GM12878 (cell line): Measurements from ENCODE around the gene SACS. TPM values are rescaled to one million over a fixed set of nuclear protein-coding genes. Genes with fewer than 3 reads are reported as not detected.

Source experiments
- ATAC-seq: fragments of 200-7000 bp; cut with Tn5 transposase; 3 replicates; pipeline ENCODE4 v1.9.1; 2020; ENCODE audit warnings: mild to moderate bottlenecking, moderate library complexity
- BruUV-seq: library from RNA; stranded (reverse); fragments of 400-500 nt; replicated peaks from 2 replicates; lab custom pipeline; 2021; lab: Mats Ljungman, UMichigan
- CTCF ChIA-PET: fragments of 300-600 bp; sonication (Branson Sonifier 250); formaldehyde crosslinking; extraction: SDS; loops from one replicate; lab custom pipeline; 2021; ENCODE audit warnings: inconsistent platforms; lab: Yijun Ruan, JAX
- POLR2A ChIA-PET: fragments of 350-600 bp; formaldehyde crosslinking; extraction: SDS; loops from one replicate; lab custom pipeline; 2021; ENCODE audit warnings: inconsistent platforms; lab: Charles Lee
- RAD21 ChIA-PET: fragments of 300-600 bp; sonication (Branson Sonifier 250); formaldehyde crosslinking; loops from one replicate; lab custom pipeline; 2023; ENCODE audit warnings: antibody characterized with exemption; ENCODE audit not compliant: unreplicated experiment; lab: Charles Lee
- SMC1A ChIA-PET: fragments of 300-600 bp; sonication (Branson Sonifier 250); formaldehyde crosslinking; loops from one replicate; lab custom pipeline; 2023; ENCODE audit not compliant: unreplicated experiment, uncharacterized antibody; lab: Charles Lee
- DNase-seq: peaks from one replicate; pipeline ENCODE4 v3.0.0-alpha.2; 2011; ENCODE audit warnings: low read depth, low spot score
- FAIRE-seq: peaks from 3 replicates; lab custom pipeline; 2011; peaks lifted over from hg19 to GRCh38; lab: Jason Lieb, UNC
- H2AFZ ChIP-seq: 2 replicates; pipeline ENCODE4 v1.6.0; 2011; ENCODE audit warnings: low read depth, low read length, control low read depth; ENCODE audit not compliant: control insufficient read depth
- H3K27ac ChIP-seq: 2 replicates; pipeline ENCODE4 v1.5.1; 2011; ENCODE audit warnings: control low read depth; ENCODE audit not compliant: control insufficient read depth, insufficient read depth
- H3K27me3 ChIP-seq, 2 experiments: replicated peaks in 1 of 2; 2 replicates each; pipeline versions ENCODE4 v1.6.0 to v1.6.1; 2011; ENCODE audit warnings: low read length in 1 of 2; ENCODE audit not compliant: control insufficient read depth in 2 of 2, insufficient read depth in 2 of 2
- H3K36me3 ChIP-seq, 2 experiments: 2 replicates each; pipeline ENCODE4 v1.5.1; 2011; ENCODE audit warnings: low read length in 1 of 2; ENCODE audit not compliant: control insufficient read depth in 2 of 2, insufficient read depth in 2 of 2
- H3K4me1 ChIP-seq: 2 replicates; pipeline ENCODE4 v1.6.1; 2011; ENCODE audit warnings: mild to moderate bottlenecking, low read length, moderate library complexity, mixed read lengths; ENCODE audit not compliant: control insufficient read depth, insufficient read depth
- H3K4me2 ChIP-seq: 2 replicates; pipeline ENCODE4 v1.6.0; 2011; ENCODE audit warnings: control low read depth; ENCODE audit not compliant: control insufficient read depth, insufficient read depth
- H3K4me3 ChIP-seq: fragments of 200-600 bp; sonication (generic); 2 replicates; pipeline ENCODE4 v1.5.1; 2016
- H3K79me2 ChIP-seq: 2 replicates; pipeline ENCODE4 v1.6.0; 2011; ENCODE audit warnings: low read length; ENCODE audit not compliant: control insufficient read depth, insufficient read depth
- H3K9ac ChIP-seq: 2 replicates; pipeline ENCODE4 v1.8.0; 2011; ENCODE audit warnings: low read length, control low read depth, mixed read lengths; ENCODE audit not compliant: control insufficient read depth, insufficient read depth
- H3K9me3 ChIP-seq: replicated peaks from 3 replicates; pipeline ENCODE4 v1.5.1; 2011; ENCODE audit warnings: mild to moderate bottlenecking, low read length; ENCODE audit not compliant: control insufficient read depth, insufficient read depth
- H4K20me1 ChIP-seq: 2 replicates; pipeline ENCODE4 v1.6.0; 2011; ENCODE audit not compliant: control insufficient read depth, insufficient read depth
- CEBPZ ChIP-seq: fragments of 150-350 bp; IDR thresholded peaks from 2 replicates; pipeline ENCODE4 v1.6.1; 2016; ENCODE audit warnings: low read depth, low read length
- HDGF ChIP-seq: fragments of 450-650 bp; IDR thresholded peaks from 2 replicates; pipeline ENCODE4 v1.6.1; 2016; ENCODE audit warnings: antibody characterized with exemption
- IRF4 ChIP-seq: IDR thresholded peaks from 2 replicates; pipeline ENCODE4 v1.6.1; 2011; ENCODE audit warnings: low read depth, low read length
- SPI1 ChIP-seq: IDR thresholded peaks from 2 replicates; pipeline ENCODE4 v1.6.1; 2011; ENCODE audit warnings: low read depth, mild to moderate bottlenecking, low read length, moderate library complexity, borderline replicate concordance; ENCODE audit not compliant: insufficient read depth
- ZBTB40 ChIP-seq: fragments of 450-650 bp; IDR thresholded peaks from 2 replicates; pipeline ENCODE4 v1.6.1; 2016; ENCODE audit warnings: mild to moderate bottlenecking, moderate library complexity, borderline replicate concordance
- WGBS: methylation state at CpG from one replicate; pipeline ENCODE4 v1.1.6; 2016; ENCODE audit warnings: low lambda C conversion rate; ENCODE audit not compliant: insufficient replicate concordance, insufficient coverage; ENCODE audit errors: missing lambda C conversion rate; 5-methylcytosine and 5-hydroxymethylcytosine counted together
- in situ Hi-C: fragments of 300-500 bp; cut with MboI; formaldehyde crosslinking; loops from 9 replicates; pipeline ENCODE4 v1.14.3; 2018; ENCODE audit warnings: mixed read lengths
- intact Hi-C: fragments of 100-400 bp; cut with micrococcal nuclease; formaldehyde crosslinking; loops from one replicate; pipeline ENCODE4 v1.14.2; 2022; ENCODE audit not compliant: unreplicated experiment
- polyA plus RNA-seq, 11 experiments: library from polyadenylated mRNA; depleted of rRNA in 4 of 11; unstranded in 6 of 11; stranded (reverse) in 5 of 11; fragments of >200 nt; fragmentation: Nextera tagmentation in 4 of 11; fragmentation: Illumina TruSeq in 1 of 11; extraction: Ambion mirVana in 4 of 11; extraction: Trizol in 1 of 11; gene quantifications; 1 replicate in 1 of 11; 2 replicates in 10 of 11; pipeline versions ENCODE4 v1.2.1 to v1.2.3, GENCODE V29; 2011 to 2016; ENCODE audit warnings: inconsistent platforms in 2 of 11, missing spikeins in 2 of 11, low read depth in 1 of 11
- total RNA-seq, 4 experiments: library from RNA; depleted of rRNA in 3 of 4; stranded (reverse); fragments of >200 nt in 3 of 4; fragmentation: Illumina TruSeq in 1 of 4; extraction: Trizol in 1 of 4; gene quantifications; 2 replicates each; pipeline versions ENCODE4 v1.2.1 to v1.2.3, GENCODE V29; 2013 to 2021

SACS gene
- total and polyA plus RNA-seq, 10 of the 15 experiments (the other 5 are each of a cell fraction or from before 2014, with no cell fraction given) = 9.9 to 74.9 (median 22.1) TPM

GRCh38 chr13:23421596-23421995, 11.9 kb downstream of the SACS start:
- H2AFZ ChIP-seq = no peak overlapping the region
- no peak overlapping the region for H3K9ac ChIP-seq
- no peaks in the 10 kb centered on the region for H3K9me3 ChIP-seq
- WGBS = 58% methylated on average over 5 of the region's 5 CpGs
- no peaks in the 10 kb centered on the region for H3K79me2 ChIP-seq
- no peak overlapping the region for H3K4me2 ChIP-seq
- TF ChIP-seq HDGF = no peak
- no peak for TF ChIP-seq ZBTB40
- TF ChIP-seq CEBPZ = no peak
- TF ChIP-seq IRF4 = no peak
- no peak for TF ChIP-seq SPI1
- ATAC-seq (no peak), DNase-seq (no peak), FAIRE-seq (no peak)
- no peak overlapping the region for H3K27ac ChIP-seq
- SMC1A ChIA-PET = no interaction called here
- CTCF ChIA-PET = no interaction called here
- H4K20me1 ChIP-seq = no peaks in the 10 kb centered on the region
- no peaks in the 10 kb centered on the region for H3K27me3 ChIP-seq
- no TSS peak for BruUV-seq
- H3K4me1 ChIP-seq = no peaks in the 10 kb centered on the region
- in situ Hi-C loops = no loop called here
- POLR2A ChIA-PET = no interaction called here
- no peak overlapping the region for H3K4me3 ChIP-seq
- RAD21 ChIA-PET = no interaction called here
- intact Hi-C loops = no loop called here
- no peaks in the 10 kb centered on the region for H3K36me3 ChIP-seq
